Dermis microvascular lymphatic vessel endothelial cell (primary cell): ENCODE results near the gene LAMP5. TPM values are rescaled to one million over a fixed set of nuclear protein-coding genes. Genes with fewer than 3 reads are reported as not detected.

Experiments
- DNase-seq, 2 donors: peaks; one replicate each; pipeline versions ENCODE4 v3.0.0 to v3.0.0-alpha.2; 2010; ENCODE audit warnings: low read depth in 2 of 2
- total RNA-seq: library from RNA; depleted of rRNA; stranded (reverse); fragments of >200 nt; gene quantifications from 2 replicates; pipeline ENCODE4 v1.2.1, GENCODE V29; 2014

LAMP5 gene
- total RNA-seq, 1 donor from 2014 or later = 1.9 TPM

DNA sequence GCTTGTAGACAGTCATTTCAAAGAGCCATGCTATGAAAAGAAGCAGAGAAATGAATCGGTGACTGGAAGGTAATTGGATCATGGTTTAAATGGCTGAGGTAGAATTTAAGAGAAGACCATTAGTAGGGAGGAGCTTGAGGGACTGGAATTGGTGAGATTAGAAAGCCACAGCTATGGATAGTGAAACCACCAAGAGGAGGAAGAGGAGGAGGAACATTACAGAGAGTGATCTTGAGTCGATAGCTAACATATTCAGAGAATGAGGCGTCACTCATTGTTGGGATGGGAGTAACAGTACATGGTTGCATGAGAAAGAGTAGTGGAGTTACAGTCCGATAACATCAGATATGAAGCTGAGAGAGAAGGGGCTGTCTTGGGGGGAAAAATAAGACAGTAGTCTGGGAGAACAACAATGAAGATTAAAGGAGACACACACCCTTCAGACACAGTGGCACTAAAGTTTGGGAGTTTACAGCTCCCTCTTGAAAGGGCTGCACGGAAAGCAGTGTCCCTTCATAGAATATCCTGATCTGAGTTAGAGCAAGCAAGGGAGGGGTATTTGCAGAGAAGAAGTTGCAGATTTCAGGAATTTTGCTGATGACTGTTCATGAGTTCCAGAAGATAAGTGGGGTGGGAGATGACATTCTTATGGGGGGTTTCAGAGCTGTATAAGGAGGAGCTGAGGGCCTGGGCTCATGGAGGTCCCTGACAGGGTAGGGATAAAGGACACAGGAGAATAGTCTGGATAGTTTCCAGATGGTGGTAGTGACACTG, 15.1 kb upstream of the LAMP5 start:
- no peak for DNase-seq

DNA sequence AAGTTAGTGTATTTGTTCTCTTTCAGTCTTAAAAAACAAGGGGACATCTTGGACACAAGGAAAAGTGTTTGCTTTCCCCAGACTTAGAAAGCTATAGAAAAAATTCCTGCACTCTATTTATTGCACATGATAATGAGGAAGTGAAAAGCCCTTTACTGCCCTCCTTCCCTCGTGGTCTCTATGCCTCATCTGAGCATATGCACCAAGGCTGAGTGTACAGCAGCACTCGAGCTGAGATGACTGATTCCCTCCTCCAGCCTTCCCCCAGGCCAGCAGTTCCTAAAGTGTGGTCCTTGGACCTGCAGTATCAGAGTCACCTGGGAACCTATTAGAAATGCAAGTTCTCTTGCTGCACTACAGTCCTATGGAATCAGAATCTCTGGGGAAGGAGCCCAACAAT, 14.3 kb upstream of the LAMP5 start:
- DNase-seq = no peak

DNA sequence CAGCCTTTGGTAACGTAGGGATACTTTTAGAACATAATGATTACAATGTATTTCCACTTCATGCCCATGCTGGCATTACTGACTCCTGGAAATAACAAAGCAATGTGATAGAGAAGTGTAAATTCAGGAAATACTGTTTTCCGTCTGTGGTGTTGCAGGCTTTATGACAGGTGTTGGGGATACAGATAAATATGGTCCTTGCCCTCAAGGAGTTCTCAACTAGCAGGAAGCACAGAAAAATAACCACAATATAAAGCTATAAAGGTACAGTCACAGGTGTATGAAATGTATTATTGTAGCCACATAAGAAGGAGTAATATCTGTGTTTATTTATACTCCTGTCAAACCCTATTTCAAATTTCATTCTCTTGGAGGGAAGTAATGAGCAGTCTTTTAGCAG, 12.9 kb upstream of the LAMP5 start:
- no peak for DNase-seq

DNA sequence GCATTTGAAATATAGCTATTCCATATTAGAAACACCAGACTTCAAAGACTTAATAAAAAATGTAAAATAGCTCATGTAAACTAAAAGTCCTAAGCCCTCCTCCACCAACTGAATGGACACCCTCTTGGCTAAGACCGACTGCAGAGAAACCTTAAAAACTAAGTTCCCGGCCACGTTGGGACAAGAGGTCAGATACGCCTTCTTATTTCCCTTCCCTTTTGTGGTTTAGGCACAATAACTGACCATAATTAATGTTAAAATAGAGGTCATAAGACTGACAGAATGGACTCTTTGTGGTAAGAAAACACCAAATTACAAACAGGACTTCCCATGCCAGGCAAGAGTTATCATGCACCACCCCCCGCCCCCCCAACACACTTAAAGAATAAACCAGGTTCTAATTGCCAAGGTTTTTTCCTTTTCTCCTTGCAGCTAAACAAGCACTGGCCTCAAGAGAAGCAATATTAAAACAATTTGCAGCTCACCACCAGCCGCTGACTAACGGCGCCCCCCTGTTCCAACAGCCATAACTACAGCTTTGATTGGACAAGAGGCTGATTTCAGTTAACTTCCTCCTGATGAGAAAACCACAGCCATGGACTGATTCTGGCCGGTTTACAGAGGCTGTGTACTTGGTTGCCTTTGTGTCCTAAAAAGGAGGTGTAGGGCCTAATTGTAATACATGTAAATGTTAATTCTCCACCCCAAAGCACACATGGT, 10.7 kb upstream of the LAMP5 start:
- DNase-seq = no peak

DNA sequence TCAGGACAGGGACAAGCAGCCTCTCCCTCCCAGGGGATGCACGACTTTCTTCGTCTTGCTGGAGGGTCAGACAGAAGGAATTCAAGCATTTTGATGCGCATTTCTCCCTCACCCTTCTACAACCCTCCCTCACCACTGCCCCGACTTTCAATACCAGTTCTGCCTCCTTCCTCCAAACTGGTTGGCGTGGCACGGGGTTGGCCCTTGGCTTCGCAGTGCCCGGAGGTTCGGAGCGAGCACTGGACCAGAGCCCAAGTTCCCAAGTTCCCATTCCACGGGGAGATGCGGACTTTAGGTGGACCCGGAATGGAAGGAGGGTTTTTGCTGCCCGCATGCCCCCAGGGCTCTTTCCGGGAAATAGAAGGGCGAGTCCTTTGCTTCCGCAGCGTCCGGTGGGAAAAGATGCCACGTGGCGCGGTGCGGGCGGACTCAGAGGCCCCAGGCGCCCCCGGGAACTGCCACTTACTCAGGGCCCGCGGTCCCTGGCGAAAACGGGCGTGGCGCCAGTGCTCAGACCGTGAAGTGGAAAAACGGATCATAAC, 8.0 kb upstream of the LAMP5 start:
- no peak for DNase-seq

DNA sequence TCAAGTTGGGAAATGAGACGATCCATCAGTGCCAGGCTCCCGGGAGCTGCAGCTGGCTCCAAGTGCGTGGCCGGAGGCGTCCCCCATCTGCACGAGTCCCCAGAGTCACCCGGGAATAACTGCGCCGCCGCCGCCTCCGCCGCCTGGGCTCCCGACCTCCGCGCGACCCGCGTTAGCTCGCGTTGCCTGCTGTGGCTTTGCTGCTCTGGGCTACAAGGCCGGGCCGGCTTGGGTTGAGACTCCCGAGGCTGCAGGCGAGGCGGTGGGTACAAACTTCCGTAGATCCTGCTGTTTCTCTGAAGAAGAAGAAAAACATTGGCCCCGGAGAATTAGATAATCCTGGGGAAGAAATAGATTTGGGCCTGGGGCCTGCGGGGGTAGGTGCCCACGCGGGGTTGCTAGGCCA, 7.4 kb upstream of the LAMP5 start:
- no peak for DNase-seq

DNA sequence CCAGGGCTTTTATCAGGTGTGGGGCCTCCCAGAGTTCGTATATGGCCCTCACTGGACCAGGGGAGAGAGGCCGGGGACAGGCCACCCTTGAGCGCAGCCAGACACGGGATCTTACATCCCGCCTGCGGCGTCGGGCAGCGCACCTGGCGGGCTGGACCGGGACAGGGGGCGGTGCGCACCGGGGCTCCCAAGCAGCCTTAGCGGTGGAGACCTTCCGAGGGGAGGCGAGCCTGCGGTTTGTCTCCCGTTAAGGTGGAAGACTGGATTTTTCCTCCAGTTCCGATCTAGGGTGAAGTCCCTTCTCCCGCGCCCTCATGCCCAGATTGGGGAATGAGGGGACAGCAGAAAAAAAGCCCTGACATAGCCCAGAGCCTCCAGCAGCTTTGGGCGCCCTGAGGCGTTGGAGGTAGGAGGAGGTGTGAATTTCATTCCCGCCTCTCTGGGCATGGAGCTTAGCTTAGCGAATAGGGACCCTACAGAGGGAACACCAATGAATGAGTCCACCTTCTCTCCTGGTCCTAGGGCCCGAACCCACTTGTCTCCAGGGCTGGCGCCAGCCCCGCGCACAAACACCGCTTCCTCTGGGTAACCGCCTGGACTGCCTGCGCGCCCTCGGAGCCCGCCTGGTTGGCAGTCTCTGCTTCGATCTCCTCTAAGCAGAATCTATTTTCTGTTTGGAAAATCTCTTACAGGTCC, 6.7 kb upstream of the LAMP5 start:
- DNase-seq = no peak

DNA sequence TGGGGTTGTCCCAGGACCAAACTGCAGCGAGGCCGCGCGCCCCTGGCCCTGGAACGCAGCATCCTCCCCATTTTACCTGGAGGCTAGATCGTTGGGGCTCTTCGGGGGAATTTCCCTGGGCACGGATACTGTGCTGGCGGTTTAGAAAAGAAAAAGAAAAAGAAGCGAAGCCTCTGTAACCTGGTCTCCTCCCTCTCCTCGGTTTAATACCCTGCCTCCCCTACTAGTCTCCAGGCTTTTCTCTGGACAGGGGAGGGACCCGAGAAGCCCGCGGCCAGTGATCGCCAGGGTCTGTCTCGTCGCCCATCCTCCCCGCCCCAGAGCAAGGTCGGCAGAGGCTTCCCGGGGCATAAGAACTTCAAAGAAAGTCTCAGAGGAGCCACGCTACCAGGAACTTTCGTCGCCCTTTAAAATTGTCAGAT, 6.1 kb upstream of the LAMP5 start:
- DNase-seq = no peak

DNA sequence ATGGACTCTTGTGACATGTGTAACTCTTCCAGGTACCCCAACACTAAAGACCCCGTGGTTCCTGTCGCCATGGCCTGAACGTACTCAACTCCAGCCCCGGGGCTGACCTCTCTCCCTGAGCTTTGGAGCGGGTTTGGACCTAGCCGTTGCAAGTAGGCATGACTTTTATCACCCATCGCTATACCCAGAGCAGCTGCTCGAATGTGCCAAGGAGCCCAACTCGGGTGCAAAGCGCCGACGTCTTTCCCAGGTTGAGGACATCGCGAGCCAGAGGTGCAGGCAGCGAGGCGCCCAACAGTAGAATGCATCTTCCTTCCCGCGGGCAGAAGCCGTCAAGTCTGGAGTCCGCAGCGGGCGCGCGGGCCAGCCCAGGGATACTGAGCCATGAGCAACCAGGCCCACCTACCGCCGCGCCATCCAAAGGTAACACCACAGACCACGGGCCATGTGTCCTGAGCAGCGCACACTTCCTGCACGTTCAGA, 5.7 kb upstream of the LAMP5 start:
- DNase-seq = no peak

DNA sequence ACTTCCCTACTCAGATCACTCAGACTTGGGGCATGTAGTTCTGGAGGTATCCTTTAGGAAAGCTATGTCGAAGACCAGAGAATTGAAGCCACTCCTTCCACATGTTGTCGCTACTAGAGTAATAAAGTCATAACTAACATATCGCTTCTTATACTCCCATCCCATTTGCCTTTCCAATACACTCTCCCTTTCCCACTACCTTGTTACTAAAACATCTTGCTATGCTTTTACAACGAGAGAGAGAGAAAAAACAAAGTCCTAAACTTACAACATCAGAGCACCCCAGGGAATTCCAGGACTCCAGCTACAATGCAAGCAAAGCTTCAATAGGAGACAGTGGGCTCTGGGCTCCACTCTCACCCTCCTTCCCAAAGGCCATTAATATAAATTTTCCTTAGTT, 5.1 kb upstream of the LAMP5 start:
- DNase-seq = no peak

DNA sequence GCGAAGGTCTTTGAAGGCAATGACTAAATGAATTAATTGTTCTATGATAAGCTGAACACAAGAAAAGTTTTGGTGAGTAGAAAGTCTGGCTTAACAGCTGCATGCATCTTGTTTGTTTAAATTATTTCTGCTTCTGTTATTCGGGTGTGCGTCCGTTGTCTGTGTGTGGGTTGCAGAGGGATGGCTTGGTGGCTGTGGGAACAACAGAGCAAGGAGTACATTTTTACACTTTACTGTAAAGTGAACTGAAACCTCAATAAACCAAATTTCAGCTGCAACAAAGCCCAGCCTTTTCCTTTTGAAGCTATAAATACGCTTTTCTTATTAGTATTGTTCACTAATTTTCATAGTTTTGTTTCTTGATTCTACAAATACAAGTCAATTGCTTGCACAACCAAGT, 3.5 kb upstream of the LAMP5 start:
- DNase-seq = no peak

DNA sequence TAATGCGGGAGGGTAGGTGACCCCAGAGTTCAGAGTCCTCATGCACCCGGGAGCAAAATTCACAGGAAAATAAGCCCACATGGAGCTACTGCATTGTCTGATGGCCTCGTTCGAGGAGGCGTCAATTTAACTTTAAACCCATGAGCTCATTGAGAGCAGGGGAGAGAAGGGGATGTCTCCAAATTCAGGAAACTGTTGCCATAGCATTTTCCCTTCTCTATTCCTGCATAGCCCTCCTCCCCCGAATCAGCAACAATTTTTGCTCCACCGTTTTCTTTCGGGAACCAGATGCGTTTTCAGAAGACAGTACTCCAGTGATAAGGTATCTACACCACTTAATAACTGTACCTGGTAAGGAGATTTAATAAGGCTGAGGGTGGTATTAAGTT, 324 bp upstream of the LAMP5 start:
- no peak for DNase-seq

DNA sequence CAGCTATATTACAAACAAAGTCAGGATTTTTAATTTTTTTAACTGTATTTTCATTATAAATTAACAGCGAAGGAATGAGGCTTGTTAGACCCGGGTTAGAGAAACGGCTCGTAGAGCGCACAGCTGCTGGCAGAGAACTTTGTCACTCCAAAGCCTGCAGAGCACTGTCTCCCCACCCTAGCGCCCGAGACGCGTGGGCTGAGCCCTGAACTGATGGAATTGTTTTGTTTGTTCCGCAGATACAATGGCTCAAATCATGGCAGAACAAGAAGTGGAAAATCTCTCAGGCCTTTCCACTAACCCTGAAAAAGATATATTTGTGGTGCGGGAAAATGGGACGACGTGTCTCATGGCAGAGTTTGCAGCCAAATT, 810 bp downstream of the LAMP5 start:
- no peak for DNase-seq

DNA sequence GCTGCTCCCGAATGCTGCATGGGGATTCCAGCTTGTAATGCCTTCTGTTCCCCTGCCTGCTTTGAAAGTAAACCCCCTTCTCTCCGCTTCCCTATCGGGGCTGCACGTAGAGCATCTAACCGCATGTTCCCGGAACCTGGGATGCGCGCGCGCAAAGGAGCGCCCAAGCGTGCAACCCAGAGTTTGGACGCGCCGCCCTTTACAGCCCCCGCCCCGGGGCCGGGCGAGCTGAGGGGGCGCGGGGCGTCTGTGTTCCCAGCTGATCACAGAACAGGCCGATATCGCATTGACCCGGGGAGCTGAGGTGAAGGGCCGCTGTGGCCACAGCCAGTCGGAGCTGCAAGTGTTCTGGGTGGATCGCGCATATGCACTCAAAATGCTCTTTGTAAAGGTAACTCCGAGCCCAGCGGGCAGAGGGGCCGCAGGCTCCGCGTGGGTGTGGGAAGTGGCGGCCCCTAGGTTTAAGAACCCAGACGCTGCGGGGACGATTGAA, 1.4 kb downstream of the LAMP5 start:
- DNase-seq = no peak

DNA sequence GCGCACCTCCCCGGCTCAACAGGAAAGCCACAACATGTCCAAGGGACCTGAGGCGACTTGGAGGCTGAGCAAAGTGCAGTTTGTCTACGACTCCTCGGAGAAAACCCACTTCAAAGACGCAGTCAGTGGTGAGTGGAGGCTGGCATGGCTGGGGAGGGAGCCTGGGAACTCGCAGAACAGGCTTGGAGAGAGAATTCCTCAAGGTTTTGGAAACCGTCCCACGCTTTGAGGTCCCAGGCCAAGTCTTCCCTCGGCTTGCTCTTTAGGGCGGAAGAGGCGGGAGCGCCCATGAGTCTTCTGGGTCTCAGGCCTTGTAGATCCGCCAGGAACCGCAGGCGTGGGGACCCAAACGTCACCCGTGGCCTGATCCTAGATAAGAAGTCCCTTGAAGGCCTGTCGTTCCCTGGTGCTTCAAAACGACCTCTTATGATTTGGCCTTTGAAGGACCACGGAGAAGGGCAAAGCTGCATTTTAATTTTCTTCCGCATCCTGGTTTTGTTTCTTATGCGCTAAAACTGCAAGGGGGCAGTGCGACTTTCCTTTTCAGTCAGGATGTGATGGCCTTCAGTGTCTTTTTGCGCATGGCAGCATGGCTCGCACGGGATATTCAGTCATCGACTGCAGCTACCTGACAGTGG, 2.0 kb downstream of the LAMP5 start:
- no peak for DNase-seq

DNA sequence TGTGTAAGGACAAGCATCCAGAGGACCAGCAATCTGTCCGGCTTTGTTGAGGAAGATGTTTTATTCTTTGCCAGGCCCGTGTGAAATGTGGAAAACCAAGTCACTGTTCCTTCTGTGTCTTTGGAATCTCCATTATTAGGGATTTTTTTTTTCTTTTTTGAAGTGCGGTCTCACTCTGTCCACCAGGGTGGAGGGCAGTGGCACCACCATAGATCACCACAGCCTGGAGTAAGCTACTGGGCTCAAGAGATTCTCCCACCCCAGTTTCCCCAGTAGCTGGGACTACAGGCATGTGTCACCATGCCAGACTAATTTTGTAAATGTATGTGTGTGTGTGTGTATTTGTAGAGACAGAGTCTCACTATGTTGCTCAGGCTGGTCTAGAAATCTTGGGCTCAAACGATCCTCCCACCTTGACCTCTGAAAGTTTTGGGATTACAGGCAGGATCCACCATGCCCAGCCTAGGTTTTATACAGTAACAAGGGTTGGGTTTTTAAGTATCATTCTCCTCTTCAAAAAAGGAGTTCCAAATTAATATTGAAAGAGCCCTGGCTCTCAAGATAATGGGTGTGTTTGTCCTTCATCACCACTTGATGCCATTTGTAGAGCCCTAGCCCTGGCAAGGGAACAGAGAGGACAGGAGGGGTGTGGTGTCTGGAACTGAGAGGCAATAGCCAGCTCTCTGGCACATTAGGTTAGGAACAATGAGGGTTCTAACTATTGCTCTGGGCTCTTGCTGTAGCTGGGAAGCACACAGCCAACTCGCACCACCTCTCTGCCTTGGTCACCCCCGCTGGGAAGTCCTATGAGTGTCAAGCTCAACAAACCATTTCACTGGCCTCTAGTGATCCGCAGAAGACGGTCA, 3.1 kb downstream of the LAMP5 start:
- no peak for DNase-seq

DNA sequence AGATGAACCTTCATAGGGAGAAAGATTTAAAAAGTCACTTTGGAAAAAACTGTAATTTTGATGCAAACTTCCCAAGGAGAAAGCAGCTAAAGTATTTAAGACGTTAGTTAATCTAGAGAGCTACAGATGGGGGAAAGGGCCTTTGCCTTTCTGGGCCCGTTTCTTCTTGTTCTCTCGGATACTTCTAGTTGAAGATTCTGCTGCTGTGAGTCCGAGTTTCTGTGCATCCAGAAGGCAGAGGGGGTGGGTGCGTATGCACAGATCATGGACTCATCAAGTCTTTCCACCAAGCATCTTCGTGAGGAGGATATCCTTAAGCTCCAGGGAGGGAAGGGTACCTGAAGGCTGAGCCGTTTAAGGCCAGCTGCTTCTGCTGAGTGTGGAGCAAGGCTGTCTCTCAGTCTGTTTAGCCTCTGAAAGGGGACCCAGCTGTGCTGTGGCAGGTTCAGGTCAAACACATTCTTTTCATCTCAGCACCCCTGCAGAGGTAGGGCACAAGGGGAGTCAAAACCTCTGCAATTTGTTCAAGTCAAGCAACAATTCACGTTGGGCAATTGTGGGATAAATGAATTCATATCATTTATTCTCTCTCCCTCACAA, 4.3 kb downstream of the LAMP5 start:
- DNase-seq = no peak

DNA sequence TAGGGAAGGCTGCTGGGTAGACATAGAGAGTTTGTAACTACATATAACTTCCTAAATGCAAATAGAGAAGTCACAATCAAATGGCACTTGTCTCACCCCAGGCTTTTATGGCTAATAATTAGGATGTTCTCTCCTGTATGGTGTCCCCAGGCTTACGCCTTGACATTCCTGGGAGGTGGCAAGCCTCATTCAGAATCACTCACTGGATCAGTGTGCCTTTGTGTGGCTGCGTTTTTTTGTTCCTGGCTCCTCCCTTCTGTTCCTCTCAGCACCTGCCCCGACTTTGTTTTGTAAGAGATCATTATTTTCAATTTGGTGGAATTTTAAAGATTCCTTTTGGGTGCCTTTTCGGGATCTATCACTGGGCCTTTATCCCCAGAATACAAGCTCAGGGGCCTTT, 5.7 kb downstream of the LAMP5 start:
- DNase-seq = no peak

DNA sequence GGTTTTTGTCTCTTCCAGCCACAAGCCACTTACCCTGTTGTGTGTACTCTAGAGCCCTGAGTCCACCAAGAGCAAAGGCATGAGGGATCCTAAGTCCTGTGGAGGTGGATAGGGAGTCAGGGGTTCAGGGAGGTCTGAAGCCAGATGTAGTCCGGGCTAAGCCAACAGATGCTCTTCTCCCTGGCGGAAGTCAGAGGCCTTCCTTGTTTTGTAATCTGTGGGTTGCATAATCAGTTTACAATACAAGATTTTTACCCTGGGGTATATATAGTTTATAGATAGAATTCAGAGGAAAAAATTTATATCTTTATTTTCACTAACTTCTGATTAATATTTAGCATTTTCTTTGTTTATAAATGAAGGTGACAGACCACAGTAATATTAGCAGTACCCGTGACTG, 9.2 kb downstream of the LAMP5 start:
- no peak for DNase-seq

DNA sequence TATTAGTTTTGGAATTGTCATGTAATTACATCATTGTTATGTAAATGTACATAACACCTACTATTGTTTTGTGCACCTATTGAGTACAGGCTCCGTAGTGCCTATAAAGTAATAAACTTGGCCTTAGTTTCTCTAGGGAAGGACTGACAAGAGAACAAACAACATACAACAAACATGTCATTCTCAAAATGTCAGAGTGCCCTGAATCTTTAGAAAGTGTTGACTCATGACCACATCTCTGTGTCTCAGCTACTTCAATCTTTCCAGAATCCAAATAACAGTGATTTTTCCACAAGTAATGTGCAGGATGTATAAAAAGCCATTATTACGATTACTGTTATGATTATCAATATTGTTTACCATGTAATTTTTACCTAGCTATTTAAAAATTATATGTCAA, 17.2 kb downstream of the LAMP5 start:
- DNase-seq = no peak
